A673 (cell line): ENCODE results near the gene YIF1A. TPM values are rescaled to one million over a fixed set of nuclear protein-coding genes. Genes with fewer than 3 reads are reported as not detected.

ENCODE experiments used
- BruUV-seq: library from RNA; stranded (reverse); fragments of 400-500 nt; replicated peaks from 2 replicates; lab custom pipeline; 2021; lab: Mats Ljungman, UMichigan
- CTCF ChIA-PET: fragments of 300-600 bp; sonication (Branson Sonifier 250); formaldehyde crosslinking; loops from one replicate; lab custom pipeline; 2022; ENCODE audit warnings: antibody characterized with exemption; lab: Charles Lee
- POLR2A ChIA-PET: fragments of 300-600 bp; sonication (Branson Sonifier 250); formaldehyde crosslinking; loops from one replicate; lab custom pipeline; 2022; ENCODE audit warnings: antibody characterized with exemption; ENCODE audit not compliant: low non-redundant PET; lab: Charles Lee
- DNase-seq: peaks from one replicate; pipeline ENCODE4 v3.0.0-alpha.2; 2015; ENCODE audit warnings: low spot score
- H3K27ac ChIP-seq: fragments of 200-600 bp; sonication (generic); 2 replicates; pipeline ENCODE4 v1.5.1; 2016; ENCODE audit warnings: mixed run types, low read depth, mild to moderate bottlenecking, mixed read lengths, antibody characterized with exemption, low read length; ENCODE audit not compliant: poor library complexity, severe bottlenecking
- H3K27me3 ChIP-seq: fragments of 200-600 bp; sonication (generic); replicated peaks from 2 replicates; pipeline ENCODE4 v1.6.1; 2017; ENCODE audit warnings: mixed run types, low read depth, mild to moderate bottlenecking, mixed read lengths, antibody characterized with exemption, low read length; ENCODE audit not compliant: insufficient read depth, poor library complexity
- H3K36me3 ChIP-seq: fragments of 200-600 bp; sonication (generic); 2 replicates; pipeline ENCODE4 v1.6.1; 2016; ENCODE audit warnings: mixed run types, mild to moderate bottlenecking, mixed read lengths, antibody characterized with exemption, low read length; ENCODE audit not compliant: insufficient read depth, poor library complexity, severe bottlenecking
- H3K4me1 ChIP-seq: fragments of 200-600 bp; sonication (generic); 2 replicates; pipeline ENCODE4 v1.6.1; 2017; ENCODE audit warnings: mixed run types, mild to moderate bottlenecking, mixed read lengths, antibody characterized with exemption, low read length; ENCODE audit not compliant: insufficient read depth, poor library complexity, severe bottlenecking
- H3K4me3 ChIP-seq: fragments of 200-600 bp; sonication (generic); 2 replicates; pipeline ENCODE4 v1.5.1; 2016; ENCODE audit warnings: low read depth, mixed run types, mild to moderate bottlenecking, mixed read lengths, low read length; ENCODE audit not compliant: poor library complexity, severe bottlenecking
- H3K9me3 ChIP-seq: fragments of 200-600 bp; sonication (generic); 2 replicates; pipeline ENCODE4 v1.6.1; 2016; ENCODE audit warnings: mixed run types, low read depth, mild to moderate bottlenecking, mixed read lengths, antibody characterized with exemption, low read length; ENCODE audit not compliant: poor library complexity, severe bottlenecking
- EZH2 ChIP-seq: fragments of 200-600 bp; sonication (generic); IDR thresholded peaks from 2 replicates; pipeline ENCODE4 v1.6.1; 2017; ENCODE audit warnings: borderline replicate concordance, low read depth, mild to moderate bottlenecking, mixed read lengths, antibody characterized with exemption, low read length; ENCODE audit not compliant: poor library complexity, severe bottlenecking
- intact Hi-C: fragments of 100-400 bp; cut with micrococcal nuclease; formaldehyde crosslinking; loops from one replicate; pipeline ENCODE4 v1.10.0; 2022; ENCODE audit not compliant: unreplicated experiment
- total RNA-seq: library from RNA; stranded (reverse); gene quantifications from 2 replicates; pipeline ENCODE4 v1.2.3, GENCODE V29; 2021
- TF ChIP-seq, protein P1 (sequence below): fragments of 300-800, 200-600 bp; sonication (generic); conservative IDR thresholded peaks from 2 replicates; pipeline ENCODE4 v1.5.1; 2017; ENCODE audit warnings: low read depth, mild to moderate bottlenecking, antibody characterized with exemption, low read length, moderate library complexity, mixed read lengths

YIF1A gene
- total RNA-seq, 1 experiment from 2014 or later, result 125 TPM

DNA sequence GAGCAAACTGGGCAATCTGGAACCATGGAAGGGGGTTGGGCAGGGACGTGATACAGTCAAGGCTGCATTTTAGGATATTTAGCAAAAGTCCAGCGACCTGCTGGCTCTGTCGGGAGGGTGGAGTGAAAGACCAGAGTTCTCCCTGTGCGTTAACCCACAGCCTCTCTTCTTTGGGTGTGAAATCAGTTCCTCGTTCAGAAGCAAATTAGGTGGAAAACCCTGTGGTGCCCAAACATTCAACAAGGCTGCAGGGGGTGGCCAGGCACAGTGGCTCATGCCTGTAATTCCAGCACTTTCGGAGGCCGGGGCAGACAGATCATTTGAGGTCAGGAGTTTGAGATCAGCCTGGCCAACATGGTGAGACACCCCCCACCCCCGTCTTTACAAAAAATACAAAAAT lies 8.7 kb upstream of the YIF1A start:
- POLR2A ChIA-PET, result no interaction called here

DNA sequence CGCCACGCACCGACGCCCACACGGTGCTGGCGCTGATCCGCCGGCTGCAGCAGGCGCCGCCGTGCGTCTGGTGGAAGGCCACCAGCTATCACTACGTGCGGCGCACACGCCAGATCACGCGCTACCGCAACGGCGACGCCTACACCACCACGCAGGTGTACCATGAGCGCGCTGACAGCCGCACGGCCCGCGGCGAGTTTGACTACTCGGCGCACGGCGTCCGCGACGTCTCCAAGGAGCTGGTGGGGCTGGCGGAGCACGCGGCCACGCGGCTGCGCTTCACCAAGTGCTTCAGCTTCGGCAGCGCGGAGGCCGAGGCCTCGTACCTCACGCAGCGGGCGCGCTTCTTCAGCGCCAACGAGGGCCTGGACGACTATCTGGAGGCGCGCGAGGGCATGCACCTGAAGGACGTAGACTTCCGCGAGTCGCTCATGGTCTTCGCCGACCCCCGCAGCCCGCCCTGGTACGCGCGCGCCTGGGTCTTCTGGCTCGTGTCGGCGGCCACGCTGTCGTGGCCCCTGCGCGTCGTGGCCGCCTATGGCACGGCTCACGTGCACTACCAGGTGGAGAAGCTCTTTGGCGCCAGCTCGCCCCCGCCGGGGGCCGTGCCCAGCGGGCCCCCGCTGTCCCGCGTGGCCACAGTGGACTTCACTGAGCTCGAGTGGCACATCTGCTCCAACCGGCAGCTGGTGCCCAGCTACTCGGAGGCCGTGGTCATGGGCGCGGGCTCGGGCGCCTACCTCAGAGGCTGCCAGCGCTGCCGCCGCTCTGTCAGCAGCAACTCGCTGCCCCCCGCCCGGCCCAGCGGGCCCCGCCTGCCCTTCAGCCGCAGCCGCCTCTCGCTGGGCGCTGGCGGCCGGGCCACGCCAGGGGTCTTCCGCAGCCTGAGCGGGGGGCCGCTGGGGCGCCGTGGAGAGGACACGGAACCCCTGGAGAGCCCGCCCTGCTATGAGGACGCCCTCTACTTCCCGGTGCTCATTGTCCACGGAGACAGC lies 6.0 kb upstream of the YIF1A start:
- peaks cover 8% of the 10 kb centered on the region for H3K4me1 ChIP-seq
- TF ChIP-seq EZH2, result no peak
- TF ChIP-seq, protein P1, sequence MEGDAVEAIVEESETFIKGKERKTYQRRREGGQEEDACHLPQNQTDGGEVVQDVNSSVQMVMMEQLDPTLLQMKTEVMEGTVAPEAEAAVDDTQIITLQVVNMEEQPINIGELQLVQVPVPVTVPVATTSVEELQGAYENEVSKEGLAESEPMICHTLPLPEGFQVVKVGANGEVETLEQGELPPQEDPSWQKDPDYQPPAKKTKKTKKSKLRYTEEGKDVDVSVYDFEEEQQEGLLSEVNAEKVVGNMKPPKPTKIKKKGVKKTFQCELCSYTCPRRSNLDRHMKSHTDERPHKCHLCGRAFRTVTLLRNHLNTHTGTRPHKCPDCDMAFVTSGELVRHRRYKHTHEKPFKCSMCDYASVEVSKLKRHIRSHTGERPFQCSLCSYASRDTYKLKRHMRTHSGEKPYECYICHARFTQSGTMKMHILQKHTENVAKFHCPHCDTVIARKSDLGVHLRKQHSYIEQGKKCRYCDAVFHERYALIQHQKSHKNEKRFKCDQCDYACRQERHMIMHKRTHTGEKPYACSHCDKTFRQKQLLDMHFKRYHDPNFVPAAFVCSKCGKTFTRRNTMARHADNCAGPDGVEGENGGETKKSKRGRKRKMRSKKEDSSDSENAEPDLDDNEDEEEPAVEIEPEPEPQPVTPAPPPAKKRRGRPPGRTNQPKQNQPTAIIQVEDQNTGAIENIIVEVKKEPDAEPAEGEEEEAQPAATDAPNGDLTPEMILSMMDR, result no peak
- H3K4me3 ChIP-seq, result no peak overlapping the region
- no peak for DNase-seq
- H3K27ac ChIP-seq, result no peak overlapping the region
- CTCF ChIA-PET, result interaction anchor here (0.6 kb wide), 1 partner anchor 11 kb away, joined by 7 read pairs; no protein-coding TSS in a partner anchor
- POLR2A ChIA-PET, result no interaction called here
- BruUV-seq, result no TSS peak
- H3K9me3 ChIP-seq, result no peaks in the 10 kb centered on the region
- intact Hi-C loops, result no loop called here
- no peaks in the 10 kb centered on the region for H3K27me3 ChIP-seq
- H3K36me3 ChIP-seq, result no peaks in the 10 kb centered on the region

More for the DNA sequence above, 8.7 kb upstream of the YIF1A start:
- no TSS peak for BruUV-seq
- no peaks in the 10 kb centered on the region for H3K4me1 ChIP-seq
- intact Hi-C loops, result no loop called here
- H3K36me3 ChIP-seq, result no peaks in the 10 kb centered on the region
- CTCF ChIA-PET, result interaction anchor here (0.6 kb wide), 1 partner anchor 48 kb away, joined by 4 read pairs; no protein-coding TSS in a partner anchor
- no peak for DNase-seq
- H3K4me3 ChIP-seq, result no peak overlapping the region
- no peaks in the 10 kb centered on the region for H3K9me3 ChIP-seq
- no peak for TF ChIP-seq EZH2
- TF ChIP-seq, protein P1, result no peak
- no peak overlapping the region for H3K27ac ChIP-seq
- H3K27me3 ChIP-seq, result no peaks in the 10 kb centered on the region

DNA sequence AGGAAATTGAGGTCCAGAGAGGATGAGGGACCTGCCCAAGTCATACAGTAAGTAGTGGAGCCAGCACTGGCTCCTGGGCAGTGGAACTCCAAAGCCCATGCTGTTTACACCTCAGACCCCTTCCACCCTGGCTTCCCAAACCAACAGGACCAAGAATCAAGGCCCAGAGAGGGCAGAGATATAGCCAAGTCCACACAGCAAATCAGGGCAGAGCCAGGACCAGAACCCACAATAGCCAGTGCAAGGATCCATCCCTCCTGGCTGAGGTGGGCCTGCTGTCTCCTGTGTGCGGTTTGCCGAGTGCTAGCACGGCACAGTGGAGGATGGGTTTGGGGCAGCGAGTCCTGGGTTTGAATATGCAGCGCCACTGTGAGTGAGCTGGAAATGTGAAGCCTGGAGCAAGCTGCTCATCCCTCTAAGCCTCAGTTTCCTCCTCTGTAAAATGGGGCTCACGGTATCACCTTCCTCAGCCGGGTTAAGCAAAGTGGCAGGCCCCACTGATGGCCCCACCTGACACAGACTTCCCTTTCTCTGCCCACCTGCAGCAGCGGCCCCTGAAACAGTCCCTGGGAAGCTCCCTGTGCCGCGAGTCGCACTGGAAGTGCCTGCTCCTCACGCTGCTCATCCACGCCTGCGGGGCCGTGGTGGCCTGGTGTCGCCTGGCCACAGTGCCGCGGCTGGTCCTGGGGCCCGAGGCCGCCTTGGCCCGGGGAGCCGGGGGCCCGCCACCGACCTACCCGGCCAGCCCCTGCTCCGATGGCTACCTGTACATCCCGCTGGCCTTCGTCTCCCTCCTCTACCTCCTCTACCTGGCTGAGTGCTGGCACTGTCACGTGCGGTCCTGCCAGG lies 5.1 kb upstream of the YIF1A start:
- no peak overlapping the region for H3K27ac ChIP-seq
- no peak for TF ChIP-seq EZH2
- TF ChIP-seq, protein P1, result no peak
- H3K36me3 ChIP-seq, result no peaks in the 10 kb centered on the region
- intact Hi-C loops, result no loop called here
- ChIA-PET POLR2A (no interaction called here), CTCF (interaction anchor here (0.6 kb wide), 1 partner anchor 10 kb away, joined by 7 read pairs; no protein-coding TSS in a partner anchor)
- H3K4me3 ChIP-seq, result no peak overlapping the region
- no TSS peak for BruUV-seq
- H3K9me3 ChIP-seq, result no peaks in the 10 kb centered on the region
- no peak for DNase-seq
- H3K4me1 ChIP-seq, result peaks cover 12% of the 10 kb centered on the region
- no peaks in the 10 kb centered on the region for H3K27me3 ChIP-seq
